Measurements from ENCODE around the gene STK32B. TPM values are rescaled to one million over a fixed set of nuclear protein-coding genes. Genes with fewer than 3 reads are reported as not detected.

STK32B gene
- total RNA-seq, 2 donors from 2014 or later, result 0.09 to 7.3 TPM

DNA sequence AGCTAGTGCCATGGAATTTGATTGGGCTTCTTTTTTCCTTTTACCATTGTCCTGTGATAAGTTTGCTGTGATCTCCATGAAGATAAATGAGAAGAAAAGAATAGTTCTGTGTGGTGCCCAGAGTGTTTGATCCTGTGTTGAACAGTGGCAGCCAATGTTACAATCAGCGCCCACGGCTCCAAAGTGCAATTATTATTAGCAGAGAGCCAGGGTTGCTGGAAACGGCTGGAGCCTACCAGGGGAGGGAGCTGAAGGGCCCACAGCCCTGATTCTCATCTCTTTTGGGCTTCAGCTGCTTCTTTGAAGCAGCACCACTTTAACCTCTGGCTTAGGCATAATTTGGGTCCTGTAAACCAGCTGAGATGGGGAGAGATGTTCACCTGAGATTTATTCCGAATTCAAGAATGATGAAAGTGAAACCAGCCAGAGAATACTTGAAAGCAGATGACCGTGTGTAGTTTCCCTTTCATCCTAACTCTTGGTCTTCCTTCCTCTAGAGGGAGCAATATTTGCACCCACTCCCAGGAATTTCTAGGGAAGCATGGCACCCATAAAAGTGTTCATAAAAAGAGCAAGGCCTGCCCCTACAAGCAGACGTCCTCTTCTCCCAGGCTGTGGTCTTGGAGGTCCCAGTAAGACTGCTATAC, 358.8 kb downstream of the STK32B start:
- no peak for DNase-seq (ENCODE audit: low spot score)
- no peak overlapping the region for H3K4me3 ChIP-seq
- H3K4me1 ChIP-seq (replicated peaks), result no peaks in the 10 kb centered on the region
- TF ChIP-seq POLR2A (IDR thresholded peaks at IDR 0.05), result no peak
- TF ChIP-seq, protein P1, sequence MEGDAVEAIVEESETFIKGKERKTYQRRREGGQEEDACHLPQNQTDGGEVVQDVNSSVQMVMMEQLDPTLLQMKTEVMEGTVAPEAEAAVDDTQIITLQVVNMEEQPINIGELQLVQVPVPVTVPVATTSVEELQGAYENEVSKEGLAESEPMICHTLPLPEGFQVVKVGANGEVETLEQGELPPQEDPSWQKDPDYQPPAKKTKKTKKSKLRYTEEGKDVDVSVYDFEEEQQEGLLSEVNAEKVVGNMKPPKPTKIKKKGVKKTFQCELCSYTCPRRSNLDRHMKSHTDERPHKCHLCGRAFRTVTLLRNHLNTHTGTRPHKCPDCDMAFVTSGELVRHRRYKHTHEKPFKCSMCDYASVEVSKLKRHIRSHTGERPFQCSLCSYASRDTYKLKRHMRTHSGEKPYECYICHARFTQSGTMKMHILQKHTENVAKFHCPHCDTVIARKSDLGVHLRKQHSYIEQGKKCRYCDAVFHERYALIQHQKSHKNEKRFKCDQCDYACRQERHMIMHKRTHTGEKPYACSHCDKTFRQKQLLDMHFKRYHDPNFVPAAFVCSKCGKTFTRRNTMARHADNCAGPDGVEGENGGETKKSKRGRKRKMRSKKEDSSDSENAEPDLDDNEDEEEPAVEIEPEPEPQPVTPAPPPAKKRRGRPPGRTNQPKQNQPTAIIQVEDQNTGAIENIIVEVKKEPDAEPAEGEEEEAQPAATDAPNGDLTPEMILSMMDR (IDR thresholded peaks at IDR 0.05), result peak in 1 of 4 experiments; percentile 15
- no peaks in the 10 kb centered on the region for H3K9me3 ChIP-seq
- H3K27me3 ChIP-seq (replicated peaks; ENCODE audit: insufficient read depth), result no peaks in the 10 kb centered on the region
- 34% methylated on average over 6 of the region's 6 CpGs for WGBS
- intact Hi-C loops (cut with DNase I), result no loop called here
- no peaks in the 10 kb centered on the region for H3K36me3 ChIP-seq
- no peak overlapping the region for H3K27ac ChIP-seq

DNA sequence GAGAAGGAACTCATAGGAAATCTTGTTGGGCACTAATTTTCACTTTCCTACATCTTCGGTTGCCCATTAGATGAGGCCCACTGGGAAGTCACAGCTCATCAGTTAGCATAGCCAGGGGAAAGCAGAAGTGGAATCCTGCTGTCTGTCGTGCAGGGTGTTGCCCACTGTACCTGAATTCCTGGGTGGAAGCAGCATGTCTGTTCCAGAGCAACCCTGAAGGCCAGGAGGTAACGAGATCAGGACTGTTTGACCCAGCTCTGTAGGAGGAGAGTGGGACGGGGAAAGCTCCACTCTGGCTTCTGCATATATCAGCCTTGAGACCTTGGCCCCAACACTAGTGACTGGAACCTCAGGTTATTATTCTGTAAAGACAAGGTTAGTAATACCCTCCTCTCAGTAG, 361.0 kb downstream of the STK32B start:
- WGBS, result 88% methylated on average over 4 of the region's 4 CpGs
- TF ChIP-seq, protein P1 (IDR thresholded peaks at IDR 0.05), result no peak
- TF ChIP-seq POLR2AphosphoS5 (IDR thresholded peaks at IDR 0.05) (no peak), POLR2A (IDR thresholded peaks at IDR 0.05) (no peak)
- Histone ChIP-seq H3K27ac (no peak overlapping the region), H3K27me3 (replicated peaks; ENCODE audit: insufficient read depth) (no peaks in the 10 kb centered on the region), H3K9me3 (no peaks in the 10 kb centered on the region), H3K4me3 (no peak overlapping the region), H3K4me1 (replicated peaks) (no peaks in the 10 kb centered on the region), H3K36me3 (no peaks in the 10 kb centered on the region)
- intact Hi-C loops (cut with DNase I), result no loop called here
- no peak for DNase-seq (ENCODE audit: low spot score)

DNA sequence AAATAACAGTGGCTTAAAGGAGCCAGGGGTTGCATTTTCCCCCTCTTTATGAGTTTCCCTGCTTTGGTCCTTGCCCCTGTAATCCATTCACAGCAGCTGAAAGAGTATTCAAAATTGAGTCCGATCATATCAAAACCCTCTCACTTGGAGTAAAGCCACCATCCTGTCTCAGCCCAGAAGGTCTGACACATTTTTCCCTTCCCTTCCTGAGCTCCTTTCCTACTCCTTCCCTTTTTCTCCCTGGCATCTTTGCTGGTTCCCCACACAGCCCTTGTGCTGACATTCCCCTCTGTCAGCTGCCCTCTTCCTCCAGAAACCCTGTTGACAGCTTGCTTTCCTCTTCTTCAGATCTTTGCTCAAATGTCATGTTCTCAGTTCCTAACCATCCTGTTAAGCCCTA, 361.5 kb downstream of the STK32B start:
- no peak overlapping the region for H3K27ac ChIP-seq
- no peaks in the 10 kb centered on the region for H3K27me3 ChIP-seq (replicated peaks; ENCODE audit: insufficient read depth)
- H3K4me1 ChIP-seq (replicated peaks), result no peaks in the 10 kb centered on the region
- no peaks in the 10 kb centered on the region for H3K9me3 ChIP-seq
- no peak overlapping the region for H3K4me3 ChIP-seq
- intact Hi-C loops (cut with DNase I), result no loop called here
- TF ChIP-seq POLR2A (IDR thresholded peaks at IDR 0.05) (no peak), POLR2AphosphoS5 (IDR thresholded peaks at IDR 0.05) (no peak)
- TF ChIP-seq, protein P1 (IDR thresholded peaks at IDR 0.05), result no peak
- 97% methylated on average over 1 of the region's 1 CpG for WGBS
- no peaks in the 10 kb centered on the region for H3K36me3 ChIP-seq
- no peak for DNase-seq (ENCODE audit: low spot score)

DNA sequence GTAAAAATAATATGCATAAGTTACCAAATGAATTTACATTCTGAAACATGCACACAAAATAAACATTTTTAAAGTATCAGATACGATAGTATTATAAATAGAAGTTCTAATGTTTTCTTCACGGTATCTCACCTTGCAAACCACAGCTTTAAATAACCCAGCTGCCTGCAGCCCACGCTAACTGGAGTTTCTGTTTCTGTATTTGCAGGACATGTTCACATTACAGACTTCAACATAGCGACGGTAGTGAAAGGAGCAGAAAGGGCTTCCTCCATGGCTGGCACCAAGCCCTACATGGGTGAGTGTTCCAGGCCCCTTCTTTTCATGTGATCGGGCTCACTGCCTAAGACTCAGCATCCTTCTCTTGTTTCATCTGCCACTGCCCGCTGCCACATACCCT, 365.4 kb downstream of the STK32B start:
- H3K4me3 ChIP-seq, result no peak overlapping the region
- H3K27me3 ChIP-seq (replicated peaks; ENCODE audit: insufficient read depth), result no peaks in the 10 kb centered on the region
- intact Hi-C loops (cut with DNase I), result no loop called here
- H3K4me1 ChIP-seq (replicated peaks), result no peaks in the 10 kb centered on the region
- H3K27ac ChIP-seq, result no peak overlapping the region
- no peak for TF ChIP-seq POLR2A (IDR thresholded peaks at IDR 0.05)
- TF ChIP-seq POLR2AphosphoS5 (IDR thresholded peaks at IDR 0.05), result no peak
- TF ChIP-seq, protein P1 (IDR thresholded peaks at IDR 0.05), result no peak
- no peaks in the 10 kb centered on the region for H3K9me3 ChIP-seq
- DNase-seq (ENCODE audit: low spot score), result no peak
- WGBS, result 80% methylated on average over 7 of the region's 7 CpGs
- H3K36me3 ChIP-seq, result no peaks in the 10 kb centered on the region

DNA sequence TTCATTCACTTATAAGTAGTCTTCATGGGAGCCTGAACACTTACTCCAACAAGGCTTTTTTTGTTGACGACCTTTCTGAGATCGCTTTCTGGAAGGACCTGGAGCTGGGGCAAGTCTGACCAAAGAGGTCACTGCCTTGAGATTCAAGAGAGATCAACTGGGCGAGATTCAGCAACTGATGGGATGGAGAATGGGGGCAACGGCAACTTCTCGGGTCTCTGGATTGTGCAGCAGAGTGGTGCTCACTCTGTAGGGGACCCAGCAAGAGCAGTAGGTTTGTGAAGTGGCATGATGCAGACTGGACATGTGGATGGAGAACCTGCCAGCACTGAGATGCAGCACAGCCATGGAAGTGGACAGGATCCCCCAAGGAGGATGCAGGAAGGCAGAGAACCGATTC, 369.0 kb downstream of the STK32B start:
- Histone ChIP-seq H3K9me3 (no peaks in the 10 kb centered on the region), H3K4me1 (replicated peaks) (no peaks in the 10 kb centered on the region), H3K4me3 (no peak overlapping the region), H3K27ac (no peak overlapping the region), H3K27me3 (replicated peaks; ENCODE audit: insufficient read depth) (peaks cover 2% of the 10 kb centered on the region), H3K36me3 (no peaks in the 10 kb centered on the region)
- WGBS, result 92% methylated on average over 6 of the region's 6 CpGs
- no peak for DNase-seq (ENCODE audit: low spot score)
- intact Hi-C loops (cut with DNase I), result no loop called here
- TF ChIP-seq POLR2AphosphoS5 (IDR thresholded peaks at IDR 0.05), result no peak
- TF ChIP-seq POLR2A (IDR thresholded peaks at IDR 0.05), result no peak
- TF ChIP-seq, protein P1 (IDR thresholded peaks at IDR 0.05), result no peak
